MCF 10A (cell line): ENCODE data around the gene RAB1A. TPM values are rescaled to one million over a fixed set of nuclear protein-coding genes. Genes with fewer than 3 reads are reported as not detected.

Experiments
- BruUV-seq: library from RNA; stranded (reverse); fragments of 400-500 nt; replicated peaks from 2 replicates; lab custom pipeline; 2021; lab: Mats Ljungman, UMichigan
- CTCF ChIA-PET: fragments of 300-600 bp; sonication (Branson Sonifier 250); formaldehyde crosslinking; extraction: SDS; loops from one replicate; lab custom pipeline; 2021; ENCODE audit warnings: antibody characterized with exemption, inconsistent platforms; lab: Yijun Ruan, JAX
- POLR2A ChIA-PET: fragments of 300-600, 350-650 bp; sonication (Branson Sonifier 250); formaldehyde crosslinking; extraction: SDS; loops from one replicate; lab custom pipeline; 2020; ENCODE audit warnings: antibody characterized with exemption, inconsistent platforms; lab: Yijun Ruan, JAX
- DNase-seq: peaks from one replicate; pipeline ENCODE4 v3.0.0-alpha.2; 2018; ENCODE audit not compliant: unreplicated experiment
- H3K27ac Mint-ChIP-seq: one replicate; pipeline ENCODE4 v1.8.0; 2022; ENCODE audit warnings: mild to moderate bottlenecking, low read depth, mixed read lengths; ENCODE audit not compliant: unreplicated experiment
- H3K27me3 Mint-ChIP-seq: one replicate; pipeline ENCODE4 v1.8.0; 2022; ENCODE audit warnings: mixed read lengths; ENCODE audit not compliant: insufficient read depth, unreplicated experiment
- H3K36me3 Mint-ChIP-seq: one replicate; pipeline ENCODE4 v1.8.0; 2022; ENCODE audit warnings: mild to moderate bottlenecking, moderate library complexity, mixed read lengths; ENCODE audit not compliant: insufficient read depth, unreplicated experiment
- H3K4me1 Mint-ChIP-seq: one replicate; pipeline ENCODE4 v1.8.0; 2022; ENCODE audit warnings: mixed read lengths; ENCODE audit not compliant: insufficient read depth, unreplicated experiment
- H3K4me3 Mint-ChIP-seq: one replicate; pipeline ENCODE4 v1.8.0; 2022; ENCODE audit warnings: mild to moderate bottlenecking, moderate library complexity, mixed read lengths; ENCODE audit not compliant: unreplicated experiment
- H3K9me3 Mint-ChIP-seq: one replicate; pipeline ENCODE4 v1.8.0; 2022; ENCODE audit warnings: mixed read lengths; ENCODE audit not compliant: unreplicated experiment
- CTCF ChIP-seq: fragments of 200-600 bp; IDR thresholded peaks from one replicate; pipeline ENCODE4 v1.8.0; 2022; ENCODE audit warnings: antibody characterized with exemption, mild to moderate bottlenecking; ENCODE audit not compliant: unreplicated experiment
- intact Hi-C: fragments of 100-400 bp; cut with micrococcal nuclease; formaldehyde crosslinking; loops from 2 replicates; pipeline ENCODE4 v1.14.1; 2022
- total RNA-seq: library from RNA; stranded (reverse); gene quantifications from 2 replicates; pipeline ENCODE4 v1.2.3, GENCODE V29; 2022

RAB1A gene
- total RNA-seq, 1 experiment from 2014 or later, result 131 TPM

DNA sequence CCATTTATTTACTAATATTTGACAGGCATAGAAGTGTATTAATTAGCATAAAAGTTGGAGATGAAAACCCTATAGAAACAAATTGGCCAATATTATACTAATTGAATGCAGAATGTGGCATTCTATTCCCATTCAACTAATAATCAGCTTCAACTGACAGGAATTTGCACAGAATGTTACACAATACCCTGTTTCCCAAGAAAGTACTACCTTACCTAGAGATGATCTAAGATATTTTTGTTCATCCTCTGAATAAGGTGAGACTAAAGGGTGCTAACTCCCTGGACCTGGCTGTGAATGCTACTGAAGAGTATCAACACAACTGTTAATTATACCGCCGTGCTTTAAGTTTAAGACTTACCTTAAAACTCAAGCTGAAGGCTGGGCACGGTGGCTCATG is 44.8 kb downstream of the RAB1A start:
- ChIA-PET CTCF (interaction anchor here (1.0 to 2.5 kb wide), 4 partner anchors 17 to 102 kb away, joined by 3 to 7 read pairs (median 4); no protein-coding TSS in a partner anchor), POLR2A (interaction anchor here (0.8 to 3.3 kb wide), 5 partner anchors 8 to 317 kb away, joined by 3 to 19 read pairs (median 3); partner anchors contain the start of gene RAB1A)
- BruUV-seq, result no TSS peak
- no peak overlapping the region for H3K4me3 Mint-ChIP-seq
- no peaks in the 10 kb centered on the region for H3K9me3 Mint-ChIP-seq
- no peaks in the 10 kb centered on the region for H3K4me1 Mint-ChIP-seq
- H3K36me3 Mint-ChIP-seq, result peaks cover 96% of the 10 kb centered on the region
- DNase-seq, result no peak
- no peak for TF ChIP-seq CTCF
- no peaks in the 10 kb centered on the region for H3K27me3 Mint-ChIP-seq
- H3K27ac Mint-ChIP-seq, result no peak overlapping the region
- intact Hi-C loops, result no loop called here

DNA sequence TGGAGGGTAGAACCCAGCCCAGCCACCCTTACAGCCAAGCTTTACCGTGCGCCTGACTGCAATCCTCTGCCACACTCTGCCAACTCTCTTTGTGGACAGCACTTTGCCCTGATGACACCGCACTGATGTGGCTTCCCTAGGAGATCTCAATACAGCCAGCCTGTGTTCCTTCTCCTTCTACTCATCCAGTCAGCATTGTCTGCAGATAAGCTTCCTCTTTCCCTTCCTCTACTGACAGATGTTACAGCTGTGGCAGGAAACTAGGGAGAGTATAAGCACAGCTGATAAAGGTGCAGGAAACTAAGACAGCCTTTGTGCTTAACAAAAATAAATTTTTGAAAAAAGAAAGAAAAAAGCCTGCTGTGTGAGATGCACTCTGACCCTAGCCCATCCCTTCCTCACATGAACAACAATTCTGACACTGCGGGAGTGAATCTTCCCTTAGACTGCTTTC is 48.6 kb downstream of the RAB1A start:
- Mint-ChIP-seq H3K27me3 (no peaks in the 10 kb centered on the region), H3K36me3 (peaks cover 88% of the 10 kb centered on the region), H3K9me3 (no peaks in the 10 kb centered on the region), H3K4me1 (peaks cover 1% of the 10 kb centered on the region), H3K4me3 (no peak overlapping the region), H3K27ac (no peak overlapping the region)
- ChIA-PET POLR2A (interaction anchor here (1.4 kb wide), 1 partner anchor 25 kb away, joined by 4 read pairs; the partner anchor contains the start of gene CEP68), CTCF (no interaction called here)
- no peak for DNase-seq
- intact Hi-C loops, result no loop called here
- no peak for TF ChIP-seq CTCF
- BruUV-seq, result no TSS peak

GRCh38 chr2:65079017-65079416 is 50.9 kb downstream of the RAB1A start:
- no peak for TF ChIP-seq CTCF
- intact Hi-C loops, result no loop called here
- ChIA-PET CTCF (interaction anchor here (0.9 to 1.1 kb wide), 2 partner anchors 13 to 90 kb away, joined by 3 to 4 read pairs; no protein-coding TSS in a partner anchor), POLR2A (interaction anchor here (1.5 to 1.8 kb wide), 2 partner anchors 10 to 51 kb away, joined by 3 to 6 read pairs; partner anchors contain the start of gene RAB1A)
- H3K9me3 Mint-ChIP-seq, result no peaks in the 10 kb centered on the region
- BruUV-seq, result no TSS peak
- peaks cover 9% of the 10 kb centered on the region for H3K4me1 Mint-ChIP-seq
- no peak overlapping the region for H3K4me3 Mint-ChIP-seq
- peaks cover 81% of the 10 kb centered on the region for H3K36me3 Mint-ChIP-seq
- no peaks in the 10 kb centered on the region for H3K27me3 Mint-ChIP-seq
- no peak for DNase-seq
- no peak overlapping the region for H3K27ac Mint-ChIP-seq

GRCh38 chr2:65077898-65078297 is 52.0 kb downstream of the RAB1A start:
- no peak for DNase-seq
- ChIA-PET POLR2A (interaction anchor here (0.6 to 2.2 kb wide), 5 partner anchors 8 to 171 kb away, joined by 3 to 6 read pairs (median 3); no protein-coding TSS in a partner anchor), CTCF (interaction anchor here (0.5 to 1.1 kb wide), 3 partner anchors 14 to 177 kb away, joined by 3 read pairs; no protein-coding TSS in a partner anchor)
- H3K9me3 Mint-ChIP-seq, result no peaks in the 10 kb centered on the region
- no TSS peak for BruUV-seq
- H3K27me3 Mint-ChIP-seq, result no peaks in the 10 kb centered on the region
- no peak for TF ChIP-seq CTCF
- intact Hi-C loops, result no loop called here
- no peak overlapping the region for H3K27ac Mint-ChIP-seq
- no peak overlapping the region for H3K4me3 Mint-ChIP-seq
- peaks cover 9% of the 10 kb centered on the region for H3K4me1 Mint-ChIP-seq
- peaks cover 81% of the 10 kb centered on the region for H3K36me3 Mint-ChIP-seq
